K562 (cell line): ENCODE data around the gene MYL3.

Experiments
- CAMTA2 ChIP-seq: fragments of 250-450 bp; sonication (Bioruptor Pico); conservative IDR thresholded peaks from 2 replicates; pipeline ENCODE4 v1.5.1; 2022
- EP300 ChIP-seq: IDR thresholded peaks from 2 replicates; pipeline ENCODE4 v1.6.1; 2012; ENCODE audit warnings: low read length, improper control_type of control experiment
- FIP1L1 ChIP-seq: fragments of 200-400 bp; formaldehyde crosslinking; IDR thresholded peaks from 2 replicates; pipeline ENCODE4 v1.6.1; 2018; ENCODE audit warnings: mild to moderate bottlenecking, low read depth, low read length; ENCODE audit not compliant: poor library complexity, severe bottlenecking
- JUND ChIP-seq, 2 experiments: IDR thresholded peaks; 2 replicates in 1 of 2; 3 replicates in 1 of 2; pipeline ENCODE4 v1.6.1; 2011; ENCODE audit warnings: borderline replicate concordance in 2 of 2, low read depth in 2 of 2, low read length in 2 of 2, improper control_type of control experiment in 1 of 2, missing biosample characterization in 1 of 2, missing genetic modification characterization in 1 of 2, missing genetic modification reagents in 1 of 2
- NFYB ChIP-seq: IDR thresholded peaks from 2 replicates; pipeline ENCODE4 v1.6.1; 2011; ENCODE audit warnings: mild to moderate bottlenecking, moderate library complexity; ENCODE audit not compliant: insufficient read length; ENCODE audit errors: extremely low read depth
- POLR2A ChIP-seq: fragments of 450-650 bp; conservative IDR thresholded peaks from 2 replicates; pipeline ENCODE4 v1.6.1; 2016
- SIRT6 ChIP-seq: IDR thresholded peaks from one replicate; pipeline ENCODE4 v1.6.1; 2012; ENCODE audit warnings: low read depth, mild to moderate bottlenecking, control low read depth, inconsistent platforms, low read length, moderate library complexity
- TAF1 ChIP-seq: IDR thresholded peaks from 2 replicates; pipeline ENCODE4 v1.6.1; 2011; ENCODE audit warnings: mild to moderate bottlenecking, low read length, moderate library complexity; ENCODE audit not compliant: insufficient read depth, control insufficient read depth, severe bottlenecking; ENCODE audit errors: extremely low read depth
- ZNF274 ChIP-seq: IDR thresholded peaks from 2 replicates; pipeline ENCODE4 v1.6.1; 2011; ENCODE audit warnings: low read depth, mild to moderate bottlenecking, low read length, moderate library complexity, borderline replicate concordance
- TF ChIP-seq, protein P1 (sequence below), 3 experiments: IDR thresholded peaks in 2 of 3; conservative IDR thresholded peaks in 1 of 3; 2 replicates each; pipeline ENCODE4 v1.5.1; 2011 to 2012; ENCODE audit warnings: low read length in 3 of 3, mild to moderate bottlenecking in 3 of 3, control low read depth in 2 of 3, improper control_type of control experiment in 1 of 3, inconsistent platforms in 1 of 3, low read depth in 1 of 3, mixed read lengths in 1 of 3, moderate library complexity in 1 of 3; ENCODE audit not compliant: insufficient read depth in 2 of 3
- TF ChIP-seq, protein P2 (sequence below): fragments of 150-350 bp; IDR thresholded peaks from 2 replicates; pipeline ENCODE4 v1.6.1; 2014; ENCODE audit warnings: low read depth, mild to moderate bottlenecking, low read length, borderline replicate concordance

DNA sequence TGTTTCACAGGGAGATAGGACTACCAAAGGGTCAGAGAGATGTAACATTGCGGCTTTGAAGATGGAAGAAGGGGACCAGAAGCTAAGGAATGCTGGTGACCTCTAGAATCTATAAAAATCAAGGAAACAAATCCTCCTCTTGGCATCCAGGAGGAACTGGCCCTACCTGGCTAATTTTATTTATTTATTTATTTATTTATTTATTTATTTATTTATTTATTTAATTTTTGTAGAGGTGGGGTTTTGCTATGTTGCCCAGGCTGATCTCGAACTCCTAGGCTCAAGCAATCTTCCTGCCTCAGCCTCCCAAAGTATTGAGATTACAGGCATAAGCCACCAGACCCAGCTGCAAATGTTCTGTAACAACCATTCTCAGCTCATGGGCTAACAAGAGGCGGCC lies 19.7 kb downstream of the MYL3 start:
- TF ChIP-seq NFYB, result no peak
- TF ChIP-seq POLR2A, result no peak
- no peak for TF ChIP-seq TAF1
- TF ChIP-seq EP300, result no peak
- no peak for TF ChIP-seq FIP1L1
- TF ChIP-seq, protein P1, sequence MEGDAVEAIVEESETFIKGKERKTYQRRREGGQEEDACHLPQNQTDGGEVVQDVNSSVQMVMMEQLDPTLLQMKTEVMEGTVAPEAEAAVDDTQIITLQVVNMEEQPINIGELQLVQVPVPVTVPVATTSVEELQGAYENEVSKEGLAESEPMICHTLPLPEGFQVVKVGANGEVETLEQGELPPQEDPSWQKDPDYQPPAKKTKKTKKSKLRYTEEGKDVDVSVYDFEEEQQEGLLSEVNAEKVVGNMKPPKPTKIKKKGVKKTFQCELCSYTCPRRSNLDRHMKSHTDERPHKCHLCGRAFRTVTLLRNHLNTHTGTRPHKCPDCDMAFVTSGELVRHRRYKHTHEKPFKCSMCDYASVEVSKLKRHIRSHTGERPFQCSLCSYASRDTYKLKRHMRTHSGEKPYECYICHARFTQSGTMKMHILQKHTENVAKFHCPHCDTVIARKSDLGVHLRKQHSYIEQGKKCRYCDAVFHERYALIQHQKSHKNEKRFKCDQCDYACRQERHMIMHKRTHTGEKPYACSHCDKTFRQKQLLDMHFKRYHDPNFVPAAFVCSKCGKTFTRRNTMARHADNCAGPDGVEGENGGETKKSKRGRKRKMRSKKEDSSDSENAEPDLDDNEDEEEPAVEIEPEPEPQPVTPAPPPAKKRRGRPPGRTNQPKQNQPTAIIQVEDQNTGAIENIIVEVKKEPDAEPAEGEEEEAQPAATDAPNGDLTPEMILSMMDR (IDR thresholded peaks at IDR 0.05 in 2 of 3, conservative IDR thresholded peaks at IDR 0.05 in 1 of 3; ENCODE audit: insufficient read depth in 2 of 3, low read depth in 1 of 3, low read length in 3 of 3), result no peak
- TF ChIP-seq CAMTA2 (CRISPR knock-in tag), result no peak
- TF ChIP-seq SIRT6, result no peak
- TF ChIP-seq JUND (IDR thresholded peaks at IDR 0.05; ENCODE audit: borderline replicate concordance, low read depth, low read length), result no peak
- no peak for TF ChIP-seq JUND (tag; IDR thresholded peaks at IDR 0.05; ENCODE audit: borderline replicate concordance, low read depth, low read length)
- TF ChIP-seq ZNF274, result no peak
- TF ChIP-seq, protein P2, sequence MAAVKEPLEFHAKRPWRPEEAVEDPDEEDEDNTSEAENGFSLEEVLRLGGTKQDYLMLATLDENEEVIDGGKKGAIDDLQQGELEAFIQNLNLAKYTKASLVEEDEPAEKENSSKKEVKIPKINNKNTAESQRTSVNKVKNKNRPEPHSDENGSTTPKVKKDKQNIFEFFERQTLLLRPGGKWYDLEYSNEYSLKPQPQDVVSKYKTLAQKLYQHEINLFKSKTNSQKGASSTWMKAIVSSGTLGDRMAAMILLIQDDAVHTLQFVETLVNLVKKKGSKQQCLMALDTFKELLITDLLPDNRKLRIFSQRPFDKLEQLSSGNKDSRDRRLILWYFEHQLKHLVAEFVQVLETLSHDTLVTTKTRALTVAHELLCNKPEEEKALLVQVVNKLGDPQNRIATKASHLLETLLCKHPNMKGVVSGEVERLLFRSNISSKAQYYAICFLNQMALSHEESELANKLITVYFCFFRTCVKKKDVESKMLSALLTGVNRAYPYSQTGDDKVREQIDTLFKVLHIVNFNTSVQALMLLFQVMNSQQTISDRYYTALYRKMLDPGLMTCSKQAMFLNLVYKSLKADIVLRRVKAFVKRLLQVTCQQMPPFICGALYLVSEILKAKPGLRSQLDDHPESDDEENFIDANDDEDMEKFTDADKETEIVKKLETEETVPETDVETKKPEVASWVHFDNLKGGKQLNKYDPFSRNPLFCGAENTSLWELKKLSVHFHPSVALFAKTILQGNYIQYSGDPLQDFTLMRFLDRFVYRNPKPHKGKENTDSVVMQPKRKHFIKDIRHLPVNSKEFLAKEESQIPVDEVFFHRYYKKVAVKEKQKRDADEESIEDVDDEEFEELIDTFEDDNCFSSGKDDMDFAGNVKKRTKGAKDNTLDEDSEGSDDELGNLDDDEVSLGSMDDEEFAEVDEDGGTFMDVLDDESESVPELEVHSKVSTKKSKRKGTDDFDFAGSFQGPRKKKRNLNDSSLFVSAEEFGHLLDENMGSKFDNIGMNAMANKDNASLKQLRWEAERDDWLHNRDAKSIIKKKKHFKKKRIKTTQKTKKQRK, result no peak
